Adrenal gland (tissue), 5 donors: ENCODE results near the gene ASAP2.

ENCODE experiments used
- POLR2A ChIP-seq, 2 donors: fragments of 450-650 bp; IDR thresholded peaks; one replicate each; pipeline ENCODE4 v1.6.1; 2017; ENCODE audit warnings: antibody characterized with exemption in 2 of 2, mild to moderate bottlenecking in 2 of 2, moderate library complexity in 1 of 2
- TF ChIP-seq, protein P1 (sequence below), 6 experiments: fragments of 450-650 bp in 4 of 6; fragments of 200-600 bp in 2 of 6; sonication (generic) in 1 of 6; IDR thresholded peaks; 1 replicate in 5 of 6; 2 replicates in 1 of 6; pipeline versions ENCODE4 v1.5.1 to v1.8.0; 2016 to 2021; ENCODE audit warnings: antibody characterized with exemption in 6 of 6, mild to moderate bottlenecking in 2 of 6, moderate library complexity in 1 of 6
- donor health status: DM: no; HTN: no; CAD: no.

DNA sequence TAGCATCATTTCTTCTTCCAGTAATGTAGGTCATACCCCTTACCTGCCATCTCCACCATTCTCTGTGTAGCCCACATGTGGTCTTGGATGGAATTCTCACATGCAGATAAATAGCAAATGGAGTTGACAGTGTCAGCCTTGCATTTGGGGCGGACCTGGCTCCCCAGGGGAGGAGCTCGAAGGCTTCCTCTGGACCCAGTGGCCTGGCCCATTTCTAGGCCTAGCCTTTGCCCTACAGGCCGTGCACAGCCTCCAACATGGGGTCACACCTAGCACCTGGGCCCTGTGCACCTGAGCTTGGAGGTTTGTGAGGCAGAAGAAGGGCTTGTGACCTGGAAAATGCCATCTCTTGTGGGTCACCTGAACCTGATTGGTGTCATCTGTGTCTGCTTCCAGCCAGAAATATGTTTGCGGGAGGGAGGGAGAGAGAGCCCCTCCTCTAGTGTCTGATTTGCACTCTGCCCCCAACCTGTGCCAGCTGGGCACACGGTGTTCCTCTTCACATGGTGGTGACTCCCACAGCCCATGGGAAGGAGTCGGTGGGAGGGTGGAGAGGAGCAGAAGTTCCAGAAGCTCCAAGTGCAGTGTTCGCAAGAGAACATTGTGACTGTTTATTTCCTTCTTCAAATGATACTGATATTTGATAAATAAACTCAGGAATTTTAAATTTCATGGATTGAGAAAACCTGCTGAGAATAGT is 183.7 kb downstream of the ASAP2 start:
- TF ChIP-seq, protein P1, sequence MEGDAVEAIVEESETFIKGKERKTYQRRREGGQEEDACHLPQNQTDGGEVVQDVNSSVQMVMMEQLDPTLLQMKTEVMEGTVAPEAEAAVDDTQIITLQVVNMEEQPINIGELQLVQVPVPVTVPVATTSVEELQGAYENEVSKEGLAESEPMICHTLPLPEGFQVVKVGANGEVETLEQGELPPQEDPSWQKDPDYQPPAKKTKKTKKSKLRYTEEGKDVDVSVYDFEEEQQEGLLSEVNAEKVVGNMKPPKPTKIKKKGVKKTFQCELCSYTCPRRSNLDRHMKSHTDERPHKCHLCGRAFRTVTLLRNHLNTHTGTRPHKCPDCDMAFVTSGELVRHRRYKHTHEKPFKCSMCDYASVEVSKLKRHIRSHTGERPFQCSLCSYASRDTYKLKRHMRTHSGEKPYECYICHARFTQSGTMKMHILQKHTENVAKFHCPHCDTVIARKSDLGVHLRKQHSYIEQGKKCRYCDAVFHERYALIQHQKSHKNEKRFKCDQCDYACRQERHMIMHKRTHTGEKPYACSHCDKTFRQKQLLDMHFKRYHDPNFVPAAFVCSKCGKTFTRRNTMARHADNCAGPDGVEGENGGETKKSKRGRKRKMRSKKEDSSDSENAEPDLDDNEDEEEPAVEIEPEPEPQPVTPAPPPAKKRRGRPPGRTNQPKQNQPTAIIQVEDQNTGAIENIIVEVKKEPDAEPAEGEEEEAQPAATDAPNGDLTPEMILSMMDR (IDR thresholded peaks at IDR 0.05) = no peak
- TF ChIP-seq POLR2A (IDR thresholded peaks at IDR 0.05) = no peak
